Measurements from ENCODE around the gene NSUN3.

- no peak for TF ChIP-seq CTCF (IDR thresholded peaks at IDR 0.05)
- no peak for TF ChIP-seq EZH2 (IDR thresholded peaks at IDR 0.05; ENCODE audit: borderline replicate concordance, insufficient read depth, low read depth, low read length, poor library complexity, severe bottlenecking)
These were observed 30.3 kb downstream of the NSUN3 start for GRCh38 chr3:94093151-94093550.
